NCI-H524 (cell line): ENCODE results near the gene SLC25A41.
A peak's percentile ranks its signal among the peaks of the same experiment; 100 is the strongest.
"Not testable (repeated sequence)": the region's sequence is repeated elsewhere in the genome, so short reads cannot be mapped to it uniquely, and the experiment has no call there.

Experiments
- DNase-seq, 2 experiments: peaks; one replicate each; lab custom pipeline; 2025; lab: John Stamatoyannopoulos, UW

SLC25A41 gene

GRCh38 chr19:6428692-6429418 lies 4.7 kb downstream of the SLC25A41 start:
- not testable (repeated sequence) for DNase-seq

- DNase-seq: no peak
These were observed 6.4 kb downstream of the SLC25A41 start for GRCh38 chr19:6427131-6427530.

GRCh38 chr19:6425732-6426620 lies 7.6 kb downstream of the SLC25A41 start:
- DNase-seq: peak in 1 of 2 experiments; percentile 55

GRCh38 chr19:6424939-6425731 lies 8.4 kb downstream of the SLC25A41 start:
- DNase-seq: peak; percentile 100

GRCh38 chr19:6424195-6424938 lies 9.2 kb downstream of the SLC25A41 start, which contains the start of gene KHSRP:
TSS of gene KHSRP (minus strand) at chr19:6424811. CDS start at chr19:6424701, 110 bp downstream.
- DNase-seq: peak in 1 of 2 experiments; percentile 42

- DNase-seq: no peak
These were observed 9.9 kb downstream of the SLC25A41 start for GRCh38 chr19:6423499-6424194.

GRCh38 chr19:6421075-6422014 lies 12.2 kb downstream of the SLC25A41 start:
- DNase-seq: no peak

GRCh38 chr19:6418562-6418932 lies 15.0 kb downstream of the SLC25A41 start:
- no peak for DNase-seq

GRCh38 chr19:6417713-6418561 lies 15.6 kb downstream of the SLC25A41 start:
- no peak for DNase-seq

- no peak for DNase-seq
These were observed 16.7 kb downstream of the SLC25A41 start for GRCh38 chr19:6416658-6417405.

GRCh38 chr19:6415591-6416190 lies 17.9 kb downstream of the SLC25A41 start:
- DNase-seq: no peak

- no peak for DNase-seq
These were observed 18.6 kb downstream of the SLC25A41 start for GRCh38 chr19:6414793-6415590.

GRCh38 chr19:6413721-6414643 lies 19.6 kb downstream of the SLC25A41 start:
- no peak for DNase-seq

- no peak for DNase-seq
These were observed 20.3 kb downstream of the SLC25A41 start for GRCh38 chr19:6413291-6413690.

- DNase-seq: peak; percentile 6 to 55
These were observed 21.0 kb downstream of the SLC25A41 start for GRCh38 chr19:6412447-6413091.
